ENCODE measurements around the gene OPTC. TPM values are rescaled to one million over a fixed set of nuclear protein-coding genes. Genes with fewer than 3 reads are reported as not detected.
A peak's percentile ranks its signal among the peaks of the same experiment; 100 is the strongest.
"Not testable (repeated sequence)": the region's sequence is repeated elsewhere in the genome, so short reads cannot be mapped to it uniquely, and the experiment has no call there.

Gene OPTC
- not detected for total RNA-seq
- long read RNA-seq, result 0 reads

- ATAC-seq (no peak), DNase-seq (no peak)
- intact Hi-C loops (cut with DNase I, micrococcal nuclease), result no loop called here
Observed at GRCh38 chr1:203493901-203494300, at the start of gene OPTC. Gene OPTC, plus strand, starts transcription at chr1:203494153. Its CDS starts 1,853 bp downstream, at chr1:203496006.

- DNase-seq (peak; percentile 22 to 54), ATAC-seq (peak; percentile 41)
- intact Hi-C loops (cut with DNase I, micrococcal nuclease), result loop anchor here in 1 of 2 donors (5.0 kb wide), 1 partner anchor 172 kb away; no protein-coding TSS in a partner anchor
Observed at GRCh38 chr1:203444171-203444576, 49.8 kb upstream of the OPTC start.

- intact Hi-C loops (cut with DNase I, micrococcal nuclease), result no loop called here
- DNase-seq (no peak), ATAC-seq (no peak)
Observed at GRCh38 chr1:203447151-203447550, 46.8 kb upstream of the OPTC start.

GRCh38 chr1:203447598-203447997, 46.4 kb upstream of the OPTC start:
- DNase-seq; intact Hi-C loops (cut with DNase I, micrococcal nuclease); ATAC-seq: not testable (repeated sequence)

- DNase-seq, result no peak
- intact Hi-C loops (cut with DNase I, micrococcal nuclease), result no loop called here
- ATAC-seq, result no peak
Observed at GRCh38 chr1:203448521-203449061, 45.4 kb upstream of the OPTC start.

GRCh38 chr1:203450001-203450400, 44.0 kb upstream of the OPTC start:
- intact Hi-C loops (cut with DNase I, micrococcal nuclease), result no loop called here
- DNase-seq (no peak), ATAC-seq (no peak)

GRCh38 chr1:203450479-203451149, 43.3 kb upstream of the OPTC start:
- ATAC-seq, result no peak
- intact Hi-C loops (cut with DNase I, micrococcal nuclease), result no loop called here

GRCh38 chr1:203451836-203452784, 41.8 kb upstream of the OPTC start:
- DNase-seq (no peak), ATAC-seq (no peak)
- intact Hi-C loops (cut with DNase I, micrococcal nuclease), result no loop called here

More at GRCh38 chr1:203450479-203451149, 43.3 kb upstream of the OPTC start:
- DNase-seq, result no peak

GRCh38 chr1:203453016-203453415, 40.9 kb upstream of the OPTC start:
- no peak for DNase-seq
- no peak for ATAC-seq
- intact Hi-C loops (cut with DNase I, micrococcal nuclease), result no loop called here

- no peak for DNase-seq
- intact Hi-C loops (cut with DNase I, micrococcal nuclease), result no loop called here
- no peak for ATAC-seq
Observed at GRCh38 chr1:203453616-203454015, 40.3 kb upstream of the OPTC start.

GRCh38 chr1:203454986-203455471, 38.9 kb upstream of the OPTC start:
- DNase-seq (no peak), ATAC-seq (no peak)
- intact Hi-C loops (cut with DNase I, micrococcal nuclease), result no loop called here

- DNase-seq (no peak), ATAC-seq (no peak)
- intact Hi-C loops (cut with DNase I, micrococcal nuclease), result no loop called here
Observed at GRCh38 chr1:203455706-203456105, 38.2 kb upstream of the OPTC start.

- ATAC-seq, result no peak
- intact Hi-C loops (cut with DNase I, micrococcal nuclease), result no loop called here
- DNase-seq, result no peak
Observed at GRCh38 chr1:203456577-203456976, 37.4 kb upstream of the OPTC start.

GRCh38 chr1:203458078-203458477, 35.9 kb upstream of the OPTC start:
- DNase-seq (no peak), ATAC-seq (no peak)
- intact Hi-C loops (cut with DNase I, micrococcal nuclease), result no loop called here

GRCh38 chr1:203459671-203460201, 34.2 kb upstream of the OPTC start:
- no peak for ATAC-seq
- intact Hi-C loops (cut with DNase I, micrococcal nuclease), result no loop called here
- DNase-seq, result no peak

GRCh38 chr1:203461717-203462116, 32.2 kb upstream of the OPTC start:
- intact Hi-C loops (cut with DNase I, micrococcal nuclease), result no loop called here
- ATAC-seq, result no peak
- DNase-seq, result no peak

- ATAC-seq, result no peak
- DNase-seq, result no peak
- intact Hi-C loops (cut with DNase I, micrococcal nuclease), result no loop called here
Observed at GRCh38 chr1:203462143-203462542, 31.8 kb upstream of the OPTC start.

- DNase-seq (no peak), ATAC-seq (no peak)
- intact Hi-C loops (cut with DNase I, micrococcal nuclease), result no loop called here
Observed at GRCh38 chr1:203462878-203463277, 31.1 kb upstream of the OPTC start.

- intact Hi-C loops (cut with DNase I, micrococcal nuclease), result no loop called here
- DNase-seq, result no peak
- ATAC-seq, result no peak
Observed at GRCh38 chr1:203463469-203464062, 30.4 kb upstream of the OPTC start.

Measured in left colon (tissue), 2 donors.